Stimulated activated CD4-positive, alpha-beta T cell treated with anti-CD3 and anti-CD28 coated beads, Interleukin-2, amount 100 ng/mL, for 48 hours (primary cell): ENCODE data around the gene DDX18.
"Not testable (repeated sequence)": the region's sequence is repeated elsewhere in the genome, so short reads cannot be mapped to it uniquely, and the experiment has no call there.

ENCODE experiments used
- DNase-seq, 2 donors: peaks; one replicate each; pipeline ENCODE4 v3.0.0-alpha.2; 2020

Gene DDX18

DNA sequence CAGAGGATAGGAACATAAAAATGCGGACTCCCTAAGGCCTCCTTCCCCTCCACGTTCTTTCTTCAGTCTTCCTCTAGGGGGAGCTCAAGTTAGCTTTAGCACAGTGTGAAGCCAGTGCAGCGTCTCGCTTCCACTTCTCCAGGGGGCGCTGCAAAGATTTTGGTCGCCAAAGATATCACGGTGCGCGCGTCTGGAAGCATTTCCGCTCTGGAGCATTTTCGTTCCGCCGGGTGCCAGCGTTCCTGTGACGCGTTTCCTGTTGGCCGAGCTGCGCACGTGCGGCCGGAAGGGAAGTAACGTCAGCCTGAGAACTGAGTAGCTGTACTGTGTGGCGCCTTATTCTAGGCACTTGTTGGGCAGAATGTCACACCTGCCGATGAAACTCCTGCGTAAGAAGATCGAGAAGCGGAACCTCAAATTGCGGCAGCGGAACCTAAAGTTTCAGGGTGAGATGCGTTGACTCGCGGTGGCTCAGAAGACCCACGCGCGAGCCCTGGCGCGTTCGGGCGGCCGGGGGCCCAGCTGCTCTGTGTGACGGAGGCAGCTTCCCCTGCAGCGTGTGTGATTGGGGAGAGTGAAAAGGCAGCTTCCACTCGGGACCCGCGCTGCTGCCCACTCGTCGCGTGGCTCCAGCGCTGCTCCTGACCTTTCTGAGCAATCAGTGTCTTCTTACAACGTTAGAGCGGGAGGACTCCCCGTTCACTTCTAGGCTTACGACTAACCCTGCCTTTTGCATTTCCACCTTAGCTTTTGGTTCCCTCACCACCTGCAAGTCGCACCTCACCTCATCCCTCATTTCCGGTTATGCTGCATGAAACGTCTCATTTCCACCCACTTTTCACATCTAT, at the start of gene DDX18:
TSS of gene DDX18 (plus strand) at position 275 of the 848 bp plus-strand sequence. CDS start at position 362, 87 bp downstream.
- peak; percentile 93 to 95 for DNase-seq

DNA sequence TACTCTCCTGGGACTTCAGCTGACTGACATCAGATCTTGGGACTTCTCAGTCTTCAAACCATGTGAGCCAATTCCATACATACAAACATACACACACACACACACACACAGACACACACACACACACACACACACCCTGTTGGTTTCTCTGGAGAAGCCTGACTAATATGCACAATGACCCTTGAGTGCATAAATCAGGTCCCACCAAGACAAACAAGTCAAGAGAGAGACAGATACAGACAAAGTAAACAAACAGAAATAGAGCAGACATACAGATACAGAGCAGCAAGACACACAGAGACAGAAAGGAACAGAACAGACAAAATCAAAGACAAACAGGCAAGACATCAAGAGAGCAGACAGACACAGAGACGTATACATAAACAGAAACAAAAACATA, 43.8 kb upstream of the DDX18 start:
- DNase-seq: no peak

DNA sequence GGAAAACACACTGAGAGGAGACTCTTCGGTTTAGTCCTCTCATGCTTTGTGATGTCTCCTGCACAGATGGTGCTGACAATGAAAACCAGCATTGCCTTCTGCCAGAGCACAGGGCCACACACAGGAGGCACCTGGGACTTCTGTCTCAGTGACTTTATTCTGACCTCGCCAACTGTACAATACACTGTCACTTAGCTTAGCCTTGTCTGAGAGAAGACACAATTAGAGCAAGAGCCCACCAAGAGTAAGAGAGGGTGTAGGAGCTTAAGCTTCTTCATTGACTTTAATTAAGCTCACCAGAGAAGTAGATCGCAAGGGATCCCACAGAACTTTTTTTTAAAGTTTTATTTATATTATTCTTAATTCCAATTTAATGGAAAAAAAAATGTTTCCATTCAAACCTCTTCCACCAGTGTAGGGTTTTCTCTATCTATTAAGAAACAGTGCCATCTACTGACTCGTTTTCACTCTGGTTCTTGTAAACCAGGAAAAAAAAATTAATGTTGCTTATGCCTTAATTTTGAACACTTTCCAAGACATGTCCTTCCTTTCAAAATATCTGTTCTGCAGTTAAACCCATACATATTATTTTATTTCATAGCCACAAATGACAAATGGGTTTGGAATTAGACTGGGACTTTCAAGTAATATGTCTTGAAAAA, 42.4 kb upstream of the DDX18 start:
- no peak for DNase-seq

DNA sequence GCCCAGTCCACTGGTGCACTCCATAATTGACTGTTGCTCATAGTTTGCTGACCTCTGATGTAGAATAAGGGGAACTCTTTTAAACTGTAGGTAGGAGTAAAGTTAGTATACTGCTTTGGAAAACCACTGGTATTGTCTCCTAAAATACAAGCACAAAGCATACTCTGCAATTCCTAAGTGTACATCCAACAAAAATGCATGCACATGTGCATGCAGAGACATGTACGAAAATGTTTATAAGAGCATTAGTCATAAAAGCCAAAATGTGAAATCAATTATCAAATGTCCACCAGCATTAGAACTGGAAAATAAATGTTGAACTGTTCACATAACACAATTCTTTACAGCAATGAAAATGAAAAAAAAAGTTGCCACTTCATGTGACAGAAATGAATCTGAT, 39.8 kb upstream of the DDX18 start:
- DNase-seq: no peak

DNA sequence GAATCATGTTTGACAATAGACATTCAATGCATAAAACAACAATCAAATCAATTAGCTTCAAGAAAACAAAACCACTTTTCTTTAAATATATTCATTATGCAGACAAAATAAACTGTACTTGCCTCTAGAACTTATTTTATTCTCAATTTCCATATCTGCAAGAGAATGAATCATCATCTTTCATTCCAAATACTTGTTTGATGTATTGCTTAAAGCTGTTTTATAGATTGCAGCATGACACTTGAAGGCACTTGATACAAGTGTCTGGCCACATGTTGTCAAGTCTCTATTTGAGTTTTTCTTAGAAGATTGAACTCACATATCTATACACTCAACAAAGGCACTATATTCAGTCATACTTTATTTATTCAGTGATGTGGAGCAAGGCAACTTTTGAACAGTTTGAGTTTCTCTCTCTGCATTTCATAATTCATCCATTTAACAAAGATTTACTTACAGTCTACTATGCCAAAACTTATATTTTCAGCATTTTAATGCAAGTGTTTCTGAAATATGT, 38.7 kb upstream of the DDX18 start:
- no peak for DNase-seq

DNA sequence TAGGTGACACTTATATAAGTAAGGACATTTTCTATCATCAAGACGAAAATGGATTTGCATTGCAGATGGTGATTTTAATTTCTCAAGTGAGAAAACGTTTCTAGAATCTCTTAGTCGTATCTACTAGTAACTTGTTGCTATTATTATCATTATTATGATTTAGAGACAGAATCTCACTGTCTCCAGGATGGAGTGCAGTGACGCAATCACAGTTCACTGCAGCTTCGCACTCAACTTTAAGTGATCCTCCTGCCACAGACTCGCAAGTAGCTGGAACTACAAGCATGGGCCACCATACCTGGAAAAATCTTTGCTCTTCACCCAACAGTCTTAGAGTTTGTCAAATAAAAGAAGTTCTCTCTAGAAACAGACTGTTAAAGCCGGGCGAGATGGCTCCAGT, 37.6 kb upstream of the DDX18 start:
- DNase-seq: no peak

DNA sequence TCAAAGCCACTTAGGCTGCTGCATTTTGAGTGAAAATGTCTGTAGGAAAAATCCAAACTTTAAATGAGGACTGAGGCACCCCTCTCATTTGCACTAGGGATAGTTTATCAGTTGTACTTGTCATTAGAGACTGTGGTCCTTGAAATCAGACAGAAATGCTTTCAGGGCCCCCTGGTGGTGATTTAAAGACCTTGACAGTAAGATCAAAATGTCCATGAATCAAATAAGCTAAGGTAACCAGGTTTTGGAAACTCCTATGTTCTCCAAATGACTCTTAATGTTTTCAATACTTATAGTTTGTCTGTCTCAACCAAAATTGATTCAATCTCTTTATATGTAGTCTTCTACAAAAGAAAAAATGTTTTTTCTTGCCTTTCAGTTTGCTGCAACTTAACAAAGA, 28.8 kb upstream of the DDX18 start:
- peak; percentile 12 to 26 for DNase-seq

DNA sequence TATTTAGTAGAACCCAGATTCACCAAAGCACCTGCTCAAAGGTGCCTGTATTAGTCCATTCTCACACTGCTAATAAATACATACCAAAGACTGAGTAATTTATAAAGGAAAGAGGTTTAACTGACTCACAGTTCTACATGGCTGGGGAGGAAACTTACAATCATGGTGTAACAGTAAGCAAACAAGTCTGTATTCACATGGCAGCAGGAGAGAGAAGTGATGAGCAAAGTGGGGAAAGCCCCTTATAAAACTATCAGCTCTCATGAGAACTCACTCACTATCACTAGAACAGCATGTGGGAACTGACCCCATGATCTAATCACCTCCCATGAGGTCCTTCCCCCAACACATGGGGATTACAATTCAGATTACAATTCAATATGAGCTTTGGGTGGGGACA, 28.0 kb upstream of the DDX18 start:
- no peak for DNase-seq

DNA sequence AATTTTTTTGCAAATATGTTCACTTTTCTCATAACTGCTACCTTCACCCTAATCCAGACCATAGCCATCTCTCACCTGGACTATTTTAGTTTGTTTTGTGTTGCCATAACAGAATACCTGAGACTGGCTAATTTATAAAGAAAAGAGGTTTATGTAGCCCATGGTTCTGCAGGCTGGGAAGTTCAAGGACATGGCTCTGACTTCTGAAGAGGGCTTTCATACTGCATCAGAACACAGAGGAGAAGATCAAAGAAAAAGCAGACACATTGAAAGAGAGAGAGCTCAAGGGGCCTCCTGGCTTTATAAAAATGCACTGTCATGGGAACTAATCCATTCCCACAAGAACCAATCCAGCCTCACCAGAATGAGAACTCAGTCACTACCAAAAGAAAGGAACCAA, 25.0 kb upstream of the DDX18 start:
- DNase-seq: no peak

DNA sequence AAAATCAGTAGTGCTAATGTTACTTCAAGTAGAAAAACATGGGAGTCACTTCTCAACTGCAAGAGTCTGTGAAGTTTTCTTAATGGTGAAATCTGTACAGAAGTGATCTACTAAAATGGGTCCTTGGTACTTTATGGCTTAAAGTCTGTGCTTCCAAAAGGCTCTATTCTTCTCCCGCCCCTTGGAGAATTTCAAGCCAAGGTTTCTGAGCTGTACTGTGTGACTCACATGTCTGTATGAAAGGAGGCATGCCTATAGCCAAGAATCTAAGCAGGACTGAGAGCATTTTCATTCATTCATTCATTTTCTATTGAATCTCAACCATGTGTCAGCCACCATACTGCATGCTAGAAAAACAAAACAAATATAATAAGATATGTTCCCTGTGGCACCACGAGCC, 19.8 kb upstream of the DDX18 start:
- no peak for DNase-seq

DNA sequence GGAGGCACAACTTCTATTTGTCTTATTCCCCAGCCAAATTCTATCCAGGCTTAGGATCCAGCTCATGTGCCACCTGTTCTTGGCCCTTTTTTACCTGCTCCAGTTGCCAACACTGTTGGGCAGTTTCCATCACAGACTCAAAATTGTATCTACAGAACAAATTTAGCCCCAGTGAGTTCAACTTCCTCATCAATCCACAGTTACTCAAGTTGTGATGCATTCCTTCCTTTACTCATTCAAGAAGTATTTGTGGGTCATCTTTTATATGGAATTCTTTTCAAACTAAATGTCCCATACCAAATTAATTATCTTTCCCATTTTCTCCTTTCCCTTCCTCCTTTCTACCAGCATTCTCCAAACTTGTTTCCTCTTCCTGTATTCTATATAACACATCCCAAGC, 12.7 kb upstream of the DDX18 start:
- DNase-seq: no peak

DNA sequence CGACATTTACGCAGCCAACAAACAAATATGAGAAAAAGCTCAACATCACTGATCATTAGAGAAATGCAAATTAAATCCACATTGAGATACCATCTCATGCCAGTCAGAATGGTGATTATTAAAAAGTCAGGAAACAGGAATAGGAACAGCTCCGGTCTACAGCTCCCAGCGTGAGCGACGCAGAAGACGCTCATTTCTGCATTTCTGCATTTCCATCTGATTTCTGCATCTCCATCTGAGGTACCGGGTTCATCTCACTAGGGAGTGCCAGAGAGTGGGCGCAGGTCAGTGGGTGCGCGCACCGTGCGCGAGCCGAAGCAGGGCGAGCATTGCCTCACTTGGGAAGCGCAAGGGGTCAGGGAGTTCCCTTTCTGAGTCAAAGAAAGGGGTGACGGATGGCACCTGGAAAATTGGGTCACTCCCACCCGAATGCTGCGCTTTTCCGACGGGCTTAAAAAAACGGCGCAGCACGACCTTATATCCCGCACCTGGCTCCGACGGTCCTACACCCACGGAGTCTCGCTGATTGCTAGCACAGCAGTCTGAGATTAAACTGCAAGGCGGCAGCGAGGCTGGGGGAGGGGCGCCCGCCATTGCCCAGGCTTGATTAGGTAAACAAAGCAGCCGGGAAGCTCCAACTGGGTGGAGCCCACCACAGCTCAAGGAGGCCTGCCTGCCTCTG, 10.7 kb upstream of the DDX18 start:
- DNase-seq: not testable (repeated sequence)

DNA sequence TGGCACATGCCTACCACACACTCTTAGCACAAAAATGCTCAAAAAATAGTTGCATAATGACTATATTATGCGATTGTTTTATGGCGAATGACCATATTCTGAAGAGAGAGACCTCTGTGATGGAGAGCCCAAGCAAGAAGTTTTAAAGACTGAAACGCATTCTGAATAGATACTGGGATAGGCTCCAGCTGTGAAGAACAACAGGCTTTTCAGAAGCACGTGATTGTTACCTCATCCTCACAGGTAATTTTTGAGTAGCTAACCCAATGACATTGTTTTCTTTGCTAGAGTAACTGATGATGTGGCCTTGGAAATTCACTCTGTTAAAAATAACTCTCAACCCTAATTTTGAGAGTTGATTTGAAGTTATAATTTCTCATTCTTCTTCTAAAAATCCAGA, 2.0 kb upstream of the DDX18 start:
- no peak for DNase-seq

DNA sequence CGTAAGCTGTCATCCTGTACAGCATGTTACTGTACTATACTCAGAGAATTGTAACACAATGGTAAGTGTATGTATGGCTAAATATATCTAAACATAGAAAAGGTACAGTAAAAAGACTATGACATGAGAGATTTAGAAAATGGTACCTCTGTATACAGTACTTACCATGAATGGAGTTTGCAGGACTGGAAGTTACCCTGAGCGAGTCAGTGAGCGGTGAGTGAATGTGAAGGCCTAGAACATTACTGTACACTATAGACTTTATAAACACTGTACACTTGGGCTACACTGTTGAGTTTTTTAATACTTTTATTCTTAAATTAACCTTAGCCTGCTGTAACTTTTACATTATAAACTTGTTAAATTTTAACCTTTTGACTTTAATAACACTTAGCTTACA, 1.5 kb downstream of the DDX18 start:
- no peak for DNase-seq

DNA sequence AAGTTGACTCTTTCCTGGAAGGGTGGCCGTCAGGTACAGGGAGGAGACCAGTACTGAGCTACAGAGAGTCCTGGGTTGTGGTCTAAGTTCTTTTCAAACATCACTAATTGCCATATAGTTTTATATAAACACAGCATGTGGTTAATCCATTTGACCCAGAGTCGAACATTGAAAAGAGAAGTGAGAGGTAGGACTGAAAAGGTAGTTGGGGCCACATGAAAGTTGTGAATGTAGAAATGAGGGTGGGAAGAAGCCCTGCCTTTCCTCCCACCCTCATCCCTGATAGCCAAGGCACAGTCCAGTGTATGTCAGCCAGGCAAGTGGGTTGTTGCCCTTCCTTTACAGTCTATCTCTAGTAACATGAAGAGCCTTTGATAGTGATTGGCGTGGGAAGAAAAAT, 4.4 kb downstream of the DDX18 start:
- DNase-seq: no peak

DNA sequence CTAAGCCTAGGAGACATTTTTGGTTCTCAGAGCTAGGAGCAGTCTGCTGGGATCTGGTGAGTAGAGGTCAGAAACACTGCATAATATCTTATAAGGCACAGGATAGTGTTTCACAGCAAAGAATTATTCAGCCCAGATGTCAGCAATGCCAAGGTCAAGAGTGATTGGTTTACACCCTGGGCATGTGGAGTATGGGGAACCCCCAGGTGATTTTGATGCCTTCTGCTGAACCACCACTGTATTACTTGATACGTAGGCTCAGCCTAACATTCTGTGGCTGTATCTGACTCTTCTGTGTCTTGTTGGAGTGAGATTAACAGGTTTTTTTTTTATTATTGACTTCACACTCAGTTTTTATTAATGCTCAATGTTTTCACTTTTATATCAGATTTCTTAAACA, 6.0 kb downstream of the DDX18 start:
- DNase-seq: no peak

DNA sequence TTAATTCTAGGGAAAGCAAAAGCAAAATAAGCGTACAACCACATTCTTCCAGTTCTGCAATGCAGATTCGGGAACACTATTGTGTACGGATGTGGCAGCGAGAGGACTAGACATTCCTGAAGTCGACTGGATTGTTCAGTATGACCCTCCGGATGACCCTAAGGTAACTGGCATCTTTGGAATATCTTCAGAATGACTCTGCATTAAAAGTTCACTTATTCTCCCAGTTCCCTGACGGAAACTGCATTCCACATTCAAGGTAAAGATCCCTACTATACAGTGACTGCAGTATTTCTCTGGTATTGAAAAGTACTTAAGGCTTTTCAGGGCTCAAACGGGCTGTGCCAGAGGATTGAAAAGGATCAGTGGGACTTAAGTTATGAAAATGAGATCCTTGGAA, 10.9 kb downstream of the DDX18 start:
- DNase-seq: no peak

DNA sequence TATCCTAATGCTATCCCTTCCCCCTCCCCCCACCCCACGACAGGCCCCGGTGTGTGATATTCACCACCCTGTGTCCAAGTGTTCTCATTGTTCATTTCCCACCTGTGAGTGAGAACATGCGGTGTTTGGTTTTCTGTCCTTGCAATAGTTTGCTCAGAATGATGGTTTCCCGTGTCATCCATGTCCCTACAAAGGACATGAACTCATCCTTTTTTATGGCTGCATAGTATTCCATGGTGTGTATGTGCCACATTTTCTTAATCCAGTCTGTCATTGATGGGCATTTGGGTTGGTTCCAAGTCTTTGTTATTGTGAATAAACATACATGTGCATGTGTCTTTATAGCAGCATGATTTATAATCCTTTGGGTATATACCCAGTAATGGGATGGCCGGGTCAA, 13.0 kb downstream of the DDX18 start:
- DNase-seq: not testable (repeated sequence)

DNA sequence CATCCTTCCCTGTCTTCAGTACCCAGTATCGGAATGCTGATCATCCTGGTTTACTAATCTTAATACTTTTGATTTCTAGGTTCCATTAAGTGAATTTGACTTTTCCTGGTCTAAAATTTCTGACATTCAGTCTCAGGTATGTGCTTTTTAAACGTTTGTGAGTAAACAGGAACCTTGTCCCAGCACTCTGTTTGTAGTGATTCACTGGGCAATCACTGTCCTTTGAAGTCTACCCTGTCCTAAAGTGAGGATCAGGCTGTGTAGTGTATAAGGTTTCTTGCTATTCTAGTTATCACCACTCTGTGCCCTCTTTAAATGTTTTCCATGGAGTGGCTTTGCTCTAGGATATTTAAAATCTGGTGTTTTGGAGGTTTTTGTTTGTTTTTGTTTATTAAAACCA, 14.4 kb downstream of the DDX18 start:
- DNase-seq: no peak

DNA sequence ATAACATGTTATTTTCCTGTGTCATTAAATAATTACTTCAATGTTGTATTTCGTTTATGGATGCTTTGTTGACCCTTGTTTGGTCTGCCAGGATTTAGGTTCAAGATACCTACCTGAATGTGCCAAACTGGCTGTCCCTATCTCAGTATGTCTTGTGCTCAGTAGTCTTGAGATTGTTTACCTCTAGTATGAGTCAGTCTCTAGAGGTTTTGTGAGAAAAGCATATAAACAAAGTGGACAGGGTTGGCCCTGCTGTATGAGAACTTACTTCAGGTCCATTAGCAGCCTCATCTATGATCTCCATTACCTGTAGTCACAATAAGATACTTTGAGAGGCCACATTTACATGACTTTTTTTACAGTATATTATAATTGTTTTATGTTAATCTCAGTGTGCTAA, 17.8 kb downstream of the DDX18 start:
- DNase-seq: no peak

DNA sequence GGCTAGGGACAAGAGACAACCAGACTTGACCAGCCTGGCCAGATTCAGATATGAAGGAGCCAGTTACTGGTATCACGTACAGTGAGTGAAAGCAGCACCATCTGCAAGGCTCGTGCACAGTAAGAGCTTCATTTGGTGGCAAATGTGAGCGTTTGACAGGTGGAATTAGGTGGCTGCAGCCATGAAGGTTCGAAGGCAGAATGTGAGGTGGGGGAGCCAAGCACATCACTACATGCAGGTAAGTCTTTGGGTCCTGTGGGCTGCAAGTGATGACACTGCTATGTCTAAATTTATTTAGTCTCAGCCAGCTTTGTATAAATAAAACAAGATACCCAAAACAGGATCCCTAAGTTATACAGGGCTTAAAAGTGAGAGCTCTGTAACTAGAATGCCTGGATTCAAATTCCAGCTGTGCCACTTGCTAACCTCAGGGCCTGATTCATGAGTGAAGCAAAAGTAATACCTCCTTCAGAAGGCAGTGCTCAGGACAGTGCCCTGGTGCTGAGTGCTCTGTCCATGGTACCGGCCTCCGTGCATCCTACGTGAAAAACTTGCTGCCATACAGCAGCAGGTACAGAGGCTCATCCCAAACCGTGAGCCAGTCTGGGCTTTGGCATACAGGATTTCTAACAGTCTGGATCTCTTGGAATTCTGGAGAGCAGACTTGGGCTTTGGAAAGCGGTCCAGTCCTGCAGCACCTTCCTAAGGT, 18.6 kb downstream of the DDX18 start:
- DNase-seq: no peak

DNA sequence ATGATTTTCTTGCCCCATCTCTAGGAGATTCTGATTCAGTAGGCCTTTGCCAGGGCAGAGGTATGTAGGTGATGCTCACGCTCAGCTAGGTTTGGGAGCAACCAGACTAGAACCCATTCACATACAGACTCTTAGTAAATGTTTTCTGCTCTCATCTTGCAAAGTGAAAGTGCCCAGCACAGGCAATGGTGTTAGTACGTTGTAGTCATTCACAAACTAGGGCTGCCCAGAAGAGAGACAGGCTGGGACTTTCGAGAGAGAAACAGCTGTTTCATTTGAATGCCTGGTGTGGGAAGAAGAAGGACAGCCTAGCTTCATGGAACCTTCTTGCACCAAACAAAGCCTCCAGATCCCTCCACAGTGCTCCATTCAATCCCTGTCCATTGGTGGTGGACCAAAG, 19.4 kb downstream of the DDX18 start:
- DNase-seq: no peak

DNA sequence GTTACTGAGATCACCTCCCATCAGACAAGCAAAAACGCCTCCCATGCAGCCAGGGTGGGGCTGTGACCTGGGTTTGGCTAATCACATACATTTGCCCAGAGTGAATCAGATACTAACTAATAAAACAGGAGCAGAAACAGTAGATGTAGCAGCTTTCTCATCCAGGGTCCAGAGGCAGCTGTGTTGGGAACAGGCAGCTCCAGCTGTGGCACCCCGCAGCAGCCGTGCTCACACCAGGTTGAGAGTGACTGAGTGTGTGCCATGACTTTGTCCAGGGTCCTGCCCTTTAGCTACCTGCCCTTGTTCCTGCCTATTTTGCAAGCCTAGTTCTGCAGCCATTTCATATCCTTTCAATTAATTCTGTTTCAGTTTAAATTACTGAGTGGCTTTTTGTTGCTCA, 20.5 kb downstream of the DDX18 start:
- DNase-seq: no peak
